ENCODE data around the gene MEGF6. TPM values are rescaled to one million over a fixed set of nuclear protein-coding genes. Genes with fewer than 3 reads are reported as not detected.

The MEGF6 gene
- total and polyA plus RNA-seq, 9 of the 15 experiments (the other 6 are each of a cell fraction or from before 2014, with no cell fraction given) = 0.03 to 1.7 (median 0.24) TPM; not detected in 3

- TF ChIP-seq KDM2B (CRISPR knock-in tag; IDR thresholded peaks at IDR 0.05) (peak; percentile 94), ZKSCAN1 (IDR thresholded peaks at IDR 0.05; ENCODE audit: low read depth, low read length) (no peak), NFATC3 (IDR thresholded peaks at IDR 0.05) (no peak), ZNF174 (CRISPR knock-in tag; IDR thresholded peaks at IDR 0.05) (no peak), ELK3 (CRISPR knock-in tag; IDR thresholded peaks at IDR 0.05) (no peak), HNRNPH1 (optimal IDR thresholded peaks at IDR 0.05; ENCODE audit: low read depth, low read length) (no peak), FOXM1 (IDR thresholded peaks at IDR 0.05; ENCODE audit: low read depth) (no peak), FOXM1 (CRISPR knock-in tag; IDR thresholded peaks at IDR 0.05; ENCODE audit: low read depth) (no peak; the same call in 1 of the 2 replicates), MTF1 (CRISPR knock-in tag; IDR thresholded peaks at IDR 0.05; ENCODE audit: borderline replicate concordance) (no peak), ZNF780A (CRISPR knock-in tag; IDR thresholded peaks at IDR 0.05) (no peak), JUND (IDR thresholded peaks at IDR 0.05; ENCODE audit: borderline replicate concordance, low read depth, low read length) (peak; percentile 27; the same call in 1 of the 2 replicates), JUND (tag; IDR thresholded peaks at IDR 0.05; ENCODE audit: borderline replicate concordance, low read depth, low read length) (no peak), FOXJ2 (tag; IDR thresholded peaks at IDR 0.05) (0 out of 2 replicates have a peak, but pooled peaks have one; percentile 41), NR2C2 (CRISPR knock-in tag; IDR thresholded peaks at IDR 0.05) (no peak), NR2C2 (tag; IDR thresholded peaks at IDR 0.05) (no peak), NEUROD1 (IDR thresholded peaks at IDR 0.05; ENCODE audit: borderline replicate concordance, low read depth, low read length, partially characterized antibody) (peak; percentile 89), ZFP30 (CRISPR knock-in tag; IDR thresholded peaks at IDR 0.05; ENCODE audit: borderline replicate concordance) (no peak), MTA1 (IDR thresholded peaks at IDR 0.05; ENCODE audit: borderline replicate concordance) (no peak), ZNF239 (CRISPR knock-in tag; IDR thresholded peaks at IDR 0.05) (no peak), BMI1 (IDR thresholded peaks at IDR 0.05; ENCODE audit: low read length) (no peak), ZNF184 (CRISPR knock-in tag; IDR thresholded peaks at IDR 0.05) (no peak), ZNF77 (CRISPR knock-in tag; IDR thresholded peaks at IDR 0.05) (no peak)
- TF ChIP-seq, protein P1, sequence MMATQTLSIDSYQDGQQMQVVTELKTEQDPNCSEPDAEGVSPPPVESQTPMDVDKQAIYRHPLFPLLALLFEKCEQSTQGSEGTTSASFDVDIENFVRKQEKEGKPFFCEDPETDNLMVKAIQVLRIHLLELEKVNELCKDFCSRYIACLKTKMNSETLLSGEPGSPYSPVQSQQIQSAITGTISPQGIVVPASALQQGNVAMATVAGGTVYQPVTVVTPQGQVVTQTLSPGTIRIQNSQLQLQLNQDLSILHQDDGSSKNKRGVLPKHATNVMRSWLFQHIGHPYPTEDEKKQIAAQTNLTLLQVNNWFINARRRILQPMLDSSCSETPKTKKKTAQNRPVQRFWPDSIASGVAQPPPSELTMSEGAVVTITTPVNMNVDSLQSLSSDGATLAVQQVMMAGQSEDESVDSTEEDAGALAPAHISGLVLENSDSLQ (IDR thresholded peaks at IDR 0.05) = peak; percentile 98
- TF ChIP-seq, protein P2, sequence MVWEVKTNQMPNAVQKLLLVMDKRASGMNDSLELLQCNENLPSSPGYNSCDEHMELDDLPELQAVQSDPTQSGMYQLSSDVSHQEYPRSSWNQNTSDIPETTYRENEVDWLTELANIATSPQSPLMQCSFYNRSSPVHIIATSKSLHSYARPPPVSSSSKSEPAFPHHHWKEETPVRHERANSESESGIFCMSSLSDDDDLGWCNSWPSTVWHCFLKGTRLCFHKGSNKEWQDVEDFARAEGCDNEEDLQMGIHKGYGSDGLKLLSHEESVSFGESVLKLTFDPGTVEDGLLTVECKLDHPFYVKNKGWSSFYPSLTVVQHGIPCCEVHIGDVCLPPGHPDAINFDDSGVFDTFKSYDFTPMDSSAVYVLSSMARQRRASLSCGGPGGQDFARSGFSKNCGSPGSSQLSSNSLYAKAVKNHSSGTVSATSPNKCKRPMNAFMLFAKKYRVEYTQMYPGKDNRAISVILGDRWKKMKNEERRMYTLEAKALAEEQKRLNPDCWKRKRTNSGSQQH (CRISPR knock-in tag; IDR thresholded peaks at IDR 0.05) = no peak
- TF ChIP-seq, protein P3, sequence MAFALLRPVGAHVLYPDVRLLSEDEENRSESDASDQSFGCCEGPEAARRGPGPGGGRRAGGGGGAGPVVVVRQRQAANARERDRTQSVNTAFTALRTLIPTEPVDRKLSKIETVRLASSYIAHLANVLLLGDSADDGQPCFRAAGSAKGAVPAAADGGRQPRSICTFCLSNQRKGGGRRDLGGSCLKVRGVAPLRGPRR (CRISPR knock-in tag; IDR thresholded peaks at IDR 0.05) = no peak
Measured at GRCh38 chr1:3624200-3625136, 13.2 kb upstream of the MEGF6 start, which contains the start of gene TPRG1L (continued).

Measured in K562 (cell line).